HG02938 (cell line): ENCODE measurements around the gene NFATC1.
A peak's percentile ranks its signal among the peaks of the same experiment; 100 is the strongest.

Source experiments
- ATAC-seq: cut with Tn5 transposase; IDR thresholded peaks from one replicate; pipeline ENCODE4 v1.9.1; 2021; ENCODE audit warnings: mild to moderate bottlenecking, moderate library complexity; ENCODE audit not compliant: unreplicated experiment

The NFATC1 gene

GRCh38 chr18:79420033-79420745 lies 24.5 kb downstream of the NFATC1 start:
- no peak for ATAC-seq

- ATAC-seq: no peak
These were observed 25.6 kb downstream of the NFATC1 start for GRCh38 chr18:79421275-79421857.

GRCh38 chr18:79422022-79422782 lies 26.5 kb downstream of the NFATC1 start:
- ATAC-seq: peak; percentile 93

- no peak for ATAC-seq
These were observed 27.0 kb downstream of the NFATC1 start for GRCh38 chr18:79422783-79423165.

- no peak for ATAC-seq
These were observed 27.7 kb downstream of the NFATC1 start for GRCh38 chr18:79423211-79424007.

GRCh38 chr18:79424008-79424565 lies 28.4 kb downstream of the NFATC1 start:
- ATAC-seq: no peak

- no peak for ATAC-seq
These were observed 29.3 kb downstream of the NFATC1 start for GRCh38 chr18:79424880-79425568.

GRCh38 chr18:79425569-79425886 lies 29.8 kb downstream of the NFATC1 start:
- ATAC-seq: no peak

- no peak for ATAC-seq
These were observed 30.9 kb downstream of the NFATC1 start for GRCh38 chr18:79426376-79427300.

- no peak for ATAC-seq
These were observed 31.9 kb downstream of the NFATC1 start for GRCh38 chr18:79427368-79428225.

- ATAC-seq: no peak
These were observed 32.6 kb downstream of the NFATC1 start for GRCh38 chr18:79428287-79428686.

- no peak for ATAC-seq
These were observed 33.7 kb downstream of the NFATC1 start for GRCh38 chr18:79429381-79429780.

- ATAC-seq: no peak
These were observed 34.1 kb downstream of the NFATC1 start for GRCh38 chr18:79429785-79430281.

- no peak for ATAC-seq
These were observed 36.8 kb downstream of the NFATC1 start for GRCh38 chr18:79432376-79433120.

- no peak for ATAC-seq
These were observed 37.7 kb downstream of the NFATC1 start for GRCh38 chr18:79433431-79433830.

- no peak for ATAC-seq
These were observed 39.1 kb downstream of the NFATC1 start for GRCh38 chr18:79434607-79435401.
